AG08395 (cell line): ENCODE results near the gene RAB21.
"Not testable (repeated sequence)": the region's sequence is repeated elsewhere in the genome, so short reads cannot be mapped to it uniquely, and the experiment has no call there.

Source experiments
- DNase-seq: peaks from one replicate; pipeline ENCODE4 v3.0.0; 2012; ENCODE audit warnings: mixed read lengths, low spot score

Gene RAB21

DNA sequence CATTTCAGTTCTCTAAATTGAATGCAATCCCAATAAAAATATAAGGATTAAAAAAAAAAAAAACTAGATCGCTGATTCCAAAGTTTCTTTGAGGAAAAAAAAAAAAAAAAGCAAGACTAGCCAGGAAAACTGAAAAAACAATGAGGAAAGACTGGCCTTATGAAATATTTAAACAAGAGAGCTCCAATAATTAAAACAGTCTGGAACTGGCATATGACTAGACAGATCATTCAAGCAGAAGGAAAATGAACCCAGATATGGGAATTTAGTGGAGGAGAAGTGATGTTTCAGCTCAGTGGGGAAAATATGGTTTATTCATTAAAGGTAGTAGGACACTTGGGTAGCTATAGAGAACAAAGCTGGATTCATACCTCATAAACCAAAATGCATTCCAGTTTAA, 42.9 kb downstream of the RAB21 start:
- no peak for DNase-seq

DNA sequence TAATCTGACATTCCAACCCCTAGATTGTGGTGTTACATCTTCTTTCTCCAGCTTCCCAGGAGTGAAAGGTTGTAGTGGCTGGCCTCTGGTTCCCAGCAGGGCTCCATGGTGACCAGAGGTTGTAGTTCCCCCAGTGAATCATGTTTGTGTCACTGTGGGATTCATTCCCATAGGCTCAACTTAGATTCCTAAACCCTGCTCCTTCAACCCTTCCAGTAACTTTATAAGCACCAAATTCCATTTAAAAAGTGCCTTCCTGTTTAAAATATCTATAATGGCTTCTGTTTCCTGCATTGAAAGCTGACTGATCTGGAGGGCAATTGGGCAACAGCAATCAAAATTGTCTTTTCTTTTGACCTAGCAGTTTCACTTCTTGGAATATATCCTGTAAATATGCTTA, 44.4 kb downstream of the RAB21 start:
- peak; percentile 58 for DNase-seq

DNA sequence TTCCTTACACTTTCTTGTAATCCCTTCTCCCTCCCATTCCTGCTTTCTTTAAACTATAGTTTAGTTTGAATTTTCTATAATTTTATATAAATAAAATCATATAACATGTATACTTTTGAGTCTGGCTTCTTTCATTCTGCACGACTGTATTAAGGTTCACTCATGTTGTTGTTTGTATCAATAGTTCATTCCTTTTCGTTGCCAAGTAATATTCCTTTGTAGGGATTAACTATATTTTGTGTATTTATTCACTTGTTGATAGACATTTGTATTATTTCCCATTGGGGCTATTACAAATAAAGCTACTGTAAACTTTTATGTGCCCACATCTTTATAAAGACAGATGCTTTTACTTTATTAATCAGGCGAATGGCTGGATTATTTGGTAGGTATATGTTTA, 45.5 kb downstream of the RAB21 start:
- DNase-seq: no peak

DNA sequence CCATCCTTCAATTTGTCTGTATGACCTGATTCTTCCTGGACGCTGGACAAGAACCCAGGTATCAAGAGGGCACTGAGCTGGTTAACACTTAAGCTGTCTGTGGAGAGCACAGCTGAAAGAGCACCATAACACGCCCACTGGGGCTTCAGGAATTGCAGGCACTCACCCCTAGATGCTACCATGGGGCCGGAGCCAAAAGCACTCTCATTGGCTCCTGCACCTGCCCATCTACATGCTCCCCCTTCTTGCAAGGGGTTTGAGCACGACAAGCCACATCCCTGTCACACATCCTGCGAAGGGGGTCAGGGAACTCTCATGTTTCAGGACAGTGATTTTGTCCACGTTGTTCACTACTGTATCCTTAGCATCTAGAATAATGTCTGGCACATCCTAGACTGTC, 49.8 kb downstream of the RAB21 start:
- DNase-seq: no peak

DNA sequence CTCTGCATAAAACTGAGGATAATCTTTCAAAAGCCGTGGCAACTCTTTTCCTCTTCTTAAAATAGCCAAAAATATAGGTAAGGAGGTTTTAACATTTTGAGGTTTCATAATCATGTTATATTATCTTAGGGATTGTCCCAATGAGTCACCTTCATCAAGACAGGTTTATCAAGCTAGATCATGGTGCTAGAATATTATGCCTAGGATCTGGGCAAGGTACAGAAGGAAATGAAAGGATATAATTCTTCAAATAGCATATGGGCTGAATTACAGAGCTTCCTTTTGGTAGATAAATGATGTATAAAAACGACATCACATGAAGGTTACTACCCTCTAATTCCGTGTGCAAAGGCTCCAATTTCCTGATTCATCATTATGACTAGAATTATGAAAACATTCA, 56.3 kb downstream of the RAB21 start:
- DNase-seq: no peak

DNA sequence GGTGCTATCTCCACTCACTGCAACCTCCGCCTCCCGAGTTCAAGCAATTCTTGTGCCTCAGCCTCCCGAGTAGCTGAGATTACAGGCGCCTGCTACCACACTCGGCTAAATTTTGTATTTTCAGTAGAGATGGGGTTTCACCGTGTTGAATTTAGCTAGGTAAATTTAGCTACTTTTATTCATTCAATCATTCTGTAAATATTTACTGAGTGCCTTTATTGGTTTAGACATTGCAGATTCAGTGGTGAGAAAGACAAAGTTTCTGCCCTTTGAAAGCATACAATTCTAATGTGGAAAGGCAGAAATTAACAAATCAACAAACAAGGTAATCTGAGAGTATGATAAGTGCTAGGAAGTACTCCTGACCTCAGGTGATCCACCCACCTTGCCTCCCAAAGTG, 60.6 kb downstream of the RAB21 start:
- DNase-seq: not testable (repeated sequence)

DNA sequence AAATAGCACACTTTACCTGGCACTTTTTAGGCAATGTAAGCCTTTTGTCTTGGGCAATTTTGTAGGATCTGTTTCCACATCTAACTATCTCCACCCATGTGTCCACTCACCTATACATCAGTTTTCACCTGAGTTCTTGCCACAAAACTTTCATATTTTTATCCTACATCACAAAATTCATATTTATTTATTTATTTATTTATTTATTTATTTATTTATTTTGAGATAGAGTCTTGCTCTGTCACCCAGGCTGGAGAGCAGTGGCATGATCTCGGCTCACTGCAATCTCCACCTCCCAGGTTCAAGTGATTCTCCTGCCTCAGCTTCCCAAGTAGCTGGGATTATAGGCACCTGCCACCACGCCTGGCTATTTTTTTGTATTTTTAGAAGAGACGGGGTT, 67.4 kb downstream of the RAB21 start:
- DNase-seq: not testable (repeated sequence)

DNA sequence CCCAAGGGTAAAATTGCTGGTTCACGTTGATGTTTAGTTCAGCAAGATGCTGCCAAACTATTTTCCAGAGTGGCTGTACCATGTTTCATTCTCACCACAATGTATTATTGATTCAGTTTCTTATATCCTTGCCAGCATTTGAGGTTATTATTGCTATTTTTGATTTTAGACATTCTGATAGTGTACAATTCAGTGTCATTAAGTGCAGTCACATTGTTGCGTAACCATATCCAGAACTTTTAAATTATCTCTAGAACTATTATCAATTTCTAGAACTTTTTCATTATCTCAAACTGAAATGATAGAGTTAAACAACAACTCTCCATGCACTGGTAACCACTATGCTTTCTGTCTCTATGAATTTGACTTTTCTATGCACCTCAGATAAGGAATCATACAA, 74.2 kb downstream of the RAB21 start:
- DNase-seq: no peak

DNA sequence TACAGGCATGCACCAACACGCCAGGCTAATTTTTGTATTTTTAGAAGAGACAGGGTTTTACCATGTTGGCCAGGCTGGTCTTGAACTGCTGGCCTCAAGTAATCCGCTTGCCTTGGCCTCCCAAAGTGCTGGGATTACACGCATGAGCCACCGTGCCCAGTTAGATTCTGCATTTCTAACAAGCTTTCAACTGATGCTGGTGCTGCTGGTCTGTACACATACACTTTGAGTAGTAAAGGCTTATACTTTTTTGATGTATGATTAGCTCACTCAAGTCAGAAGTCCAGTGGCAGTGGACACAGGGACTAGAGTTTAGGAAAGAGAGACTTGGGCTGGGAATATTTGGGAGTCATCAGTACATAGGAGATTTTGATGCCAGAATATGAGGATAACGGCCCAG, 82.7 kb downstream of the RAB21 start:
- no peak for DNase-seq

DNA sequence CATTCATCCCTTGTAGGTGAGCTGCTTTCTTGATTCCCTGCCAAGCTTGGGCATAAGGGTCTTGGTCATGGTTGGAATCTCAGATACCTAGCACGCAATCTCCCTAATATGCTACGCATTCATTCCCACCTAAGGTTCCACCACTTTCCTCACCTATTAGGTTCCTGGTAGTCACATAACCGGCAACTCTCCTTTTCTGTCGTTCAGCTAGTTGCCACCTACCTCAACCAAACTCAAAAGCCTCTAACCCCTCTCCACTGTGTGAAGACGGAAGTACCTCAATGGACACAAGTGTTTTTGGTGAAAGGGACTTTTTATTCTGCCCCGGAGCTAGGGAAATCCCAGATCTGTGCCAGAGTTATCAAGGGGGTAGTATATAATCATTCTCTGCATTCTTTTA, 83.6 kb downstream of the RAB21 start:
- DNase-seq: no peak

DNA sequence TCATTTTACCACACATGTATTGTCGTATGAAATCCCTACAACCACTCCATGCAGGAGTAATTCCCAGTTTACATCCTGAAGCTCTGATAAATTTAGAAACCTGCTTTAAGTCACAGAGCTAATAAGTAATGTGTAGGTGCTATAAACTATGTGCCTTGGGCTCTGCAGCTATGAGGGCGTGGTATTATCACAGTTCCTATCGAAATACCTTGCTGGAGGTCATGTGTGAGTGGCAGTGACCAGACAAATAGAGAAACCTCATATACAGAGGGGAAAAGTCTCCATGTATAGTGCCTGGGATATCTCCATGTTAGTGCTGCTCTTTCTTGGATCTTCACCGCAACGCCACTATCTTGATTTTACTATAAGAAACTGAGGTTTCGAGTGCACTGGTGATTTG, 84.0 kb downstream of the RAB21 start:
- no peak for DNase-seq

DNA sequence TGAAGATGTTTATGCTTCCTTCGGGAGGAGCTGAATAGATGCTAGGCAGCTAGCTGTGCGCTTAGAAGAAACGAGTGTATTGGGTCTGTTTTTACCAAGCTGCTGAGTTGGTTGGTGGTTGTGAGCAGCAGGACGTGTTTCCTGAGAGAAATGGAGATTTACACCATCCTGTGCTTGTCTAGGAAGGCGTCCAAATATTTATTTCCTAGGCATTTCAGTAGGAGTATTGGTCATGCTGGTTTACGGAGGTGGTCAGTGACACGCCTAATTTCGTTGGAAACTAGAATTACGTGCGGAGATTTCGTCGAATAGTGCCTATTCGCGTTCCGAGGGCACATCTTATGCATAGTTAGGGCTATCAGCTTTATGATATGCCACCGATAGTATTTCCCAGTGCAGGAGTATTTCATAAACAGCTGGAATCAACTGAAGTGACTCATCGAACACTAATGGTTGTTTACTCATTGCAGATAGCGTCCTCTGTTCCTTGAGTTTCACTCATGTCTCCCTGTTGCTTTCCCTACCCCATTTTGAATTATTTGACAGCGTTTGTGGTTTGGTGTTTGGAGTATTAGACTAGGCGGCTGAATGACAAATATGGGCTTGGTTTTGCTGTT, 85.7 kb downstream of the RAB21 start:
- DNase-seq: peak; percentile 66

DNA sequence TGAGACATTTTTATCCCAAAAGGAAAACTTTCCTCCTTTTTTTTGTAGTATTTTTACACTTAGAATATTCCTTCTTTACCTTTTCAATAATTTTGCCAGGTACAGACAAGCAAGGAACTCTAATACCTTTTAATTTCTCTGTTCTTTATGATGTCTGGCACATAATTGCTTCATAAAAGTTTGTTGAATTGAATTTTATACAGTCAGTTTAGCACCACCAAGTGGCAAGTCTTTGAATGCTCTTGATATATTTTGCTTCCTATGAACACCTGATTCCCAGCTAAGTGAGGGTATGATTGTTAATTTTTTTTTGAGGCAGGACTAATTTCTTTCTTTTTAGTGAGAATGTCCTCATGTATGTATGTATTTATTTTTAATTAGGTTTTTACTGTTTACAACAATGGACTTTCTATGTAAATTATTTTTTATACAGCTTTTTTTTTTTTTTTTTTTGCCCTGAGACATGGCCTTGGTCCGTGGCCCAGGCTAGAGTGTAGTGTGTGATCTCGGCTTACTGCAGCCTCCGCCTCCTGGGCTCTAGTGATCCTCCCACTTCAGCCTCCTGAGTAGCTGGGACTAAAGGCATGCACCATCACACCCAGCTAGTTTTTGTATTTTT, 91.8 kb downstream of the RAB21 start:
- peak; percentile 24 for DNase-seq

DNA sequence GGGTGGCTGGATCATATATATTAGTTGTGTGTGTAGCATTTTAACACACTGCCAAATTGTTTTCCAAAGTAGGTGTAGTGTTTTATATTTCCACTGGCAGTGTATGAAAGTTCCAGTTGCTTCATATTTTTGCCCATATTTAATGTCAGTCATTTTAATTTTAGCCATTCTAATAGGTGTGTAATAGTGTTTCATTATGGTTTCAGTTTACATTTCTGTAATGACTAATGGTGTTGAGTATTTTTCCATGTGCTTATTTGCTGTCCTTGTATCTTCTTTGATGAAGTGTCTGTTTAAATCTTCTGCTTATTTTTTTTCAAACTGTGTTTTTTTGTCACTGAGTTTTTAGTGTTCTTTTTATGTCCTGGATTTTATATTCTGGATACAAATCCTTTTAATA, 93.5 kb downstream of the RAB21 start:
- DNase-seq: no peak

DNA sequence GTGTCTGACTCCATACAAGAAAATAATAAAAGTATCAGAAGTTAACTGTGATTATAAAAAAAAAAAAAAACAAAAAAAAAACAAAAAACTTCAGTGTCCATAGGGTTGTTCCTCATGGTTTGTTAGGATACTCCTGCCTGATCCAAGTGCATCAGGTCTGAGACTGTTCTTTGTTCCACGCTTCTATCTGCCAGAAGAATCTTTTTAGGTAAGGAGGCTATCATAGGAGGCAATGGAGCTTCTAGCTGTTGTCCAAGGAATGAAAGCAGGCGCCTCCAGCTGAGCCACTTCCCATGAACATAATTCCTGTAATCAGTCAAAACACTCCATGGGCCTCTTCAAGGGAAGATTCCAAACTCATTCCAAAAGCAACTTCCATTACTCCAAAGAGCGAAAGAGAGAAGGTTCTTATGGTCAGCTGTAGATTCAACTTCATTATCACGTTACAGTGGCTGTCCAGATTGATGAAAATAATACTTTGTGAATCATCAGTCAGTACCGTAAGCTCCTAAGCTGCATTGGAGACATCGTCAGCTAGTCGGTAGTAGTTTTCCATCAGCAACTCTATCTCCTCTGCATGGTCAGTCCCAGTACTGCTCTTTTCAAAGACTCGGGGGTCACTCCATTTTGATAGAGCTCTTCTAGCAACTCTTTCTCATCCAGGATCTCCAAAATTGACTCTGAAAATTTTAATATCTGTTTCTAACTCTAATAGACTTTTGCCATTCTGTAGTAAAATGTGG, 94.6 kb downstream of the RAB21 start:
- no peak for DNase-seq
